Measurements from ENCODE around the gene RPS16.

The RPS16 gene

GRCh38 chr19:39410017-39410830 is 25.5 kb downstream of the RPS16 start:
- TF ChIP-seq ZBTB7A (IDR thresholded peaks at IDR 0.05; ENCODE audit: low read depth): peak; percentile 71
- TF ChIP-seq NFIC (IDR thresholded peaks at IDR 0.05): no peak

GRCh38 chr19:39409208-39410016 is 26.3 kb downstream of the RPS16 start:
- TF ChIP-seq TAF1 (IDR thresholded peaks at IDR 0.05; ENCODE audit: low read depth) (no peak; the same call in 1 of the 2 replicates), YY1 (IDR thresholded peaks at IDR 0.05; ENCODE audit: low read depth) (no peak), MAX (IDR thresholded peaks at IDR 0.05) (peak; percentile 37), NFIC (IDR thresholded peaks at IDR 0.05) (peak; percentile 61), USF1 (IDR thresholded peaks at IDR 0.05) (no peak), TEAD4 (IDR thresholded peaks at IDR 0.05) (peak; percentile 42), TCF12 (IDR thresholded peaks at IDR 0.05; ENCODE audit: low read depth) (peak; percentile 76), CEBPB (IDR thresholded peaks at IDR 0.05) (no peak), EGR1 (IDR thresholded peaks at IDR 0.05) (peak; percentile 80), ZBTB7A (IDR thresholded peaks at IDR 0.05; ENCODE audit: low read depth) (no peak), CREB1 (IDR thresholded peaks at IDR 0.05; ENCODE audit: low read depth) (peak; percentile 81), FOXM1 (IDR thresholded peaks at IDR 0.05; ENCODE audit: borderline replicate concordance, low read depth) (no peak), EP300 (IDR thresholded peaks at IDR 0.05; ENCODE audit: borderline replicate concordance) (peak; percentile 56; the same call in 1 of the 2 replicates)

GRCh38 chr19:39408392-39409207 is 27.1 kb downstream of the RPS16 start:
- no peak for TF ChIP-seq NFIC (IDR thresholded peaks at IDR 0.05)
- no peak for TF ChIP-seq EGR1 (IDR thresholded peaks at IDR 0.05)
- TF ChIP-seq TAF1 (IDR thresholded peaks at IDR 0.05; ENCODE audit: low read depth): no peak
- TF ChIP-seq RAD21 (IDR thresholded peaks at IDR 0.05; ENCODE audit: low read depth): no peak
- TF ChIP-seq YY1 (IDR thresholded peaks at IDR 0.05; ENCODE audit: low read depth): no peak
- TF ChIP-seq FOXM1 (IDR thresholded peaks at IDR 0.05; ENCODE audit: borderline replicate concordance, low read depth): no peak
- TF ChIP-seq REST (IDR thresholded peaks at IDR 0.05; ENCODE audit: low read depth): no peak

GRCh38 chr19:39407660-39408391 is 27.9 kb downstream of the RPS16 start:
- TF ChIP-seq CEBPB (IDR thresholded peaks at IDR 0.05): no peak
- peak; percentile 44; the same call in 1 of the 2 replicates for TF ChIP-seq TEAD4 (IDR thresholded peaks at IDR 0.05)
- no peak for TF ChIP-seq REST (IDR thresholded peaks at IDR 0.05; ENCODE audit: low read depth)
- peak; percentile 53; the same call in 1 of the 2 replicates for TF ChIP-seq ZBTB7A (IDR thresholded peaks at IDR 0.05; ENCODE audit: low read depth)
- TF ChIP-seq NFIC (IDR thresholded peaks at IDR 0.05): no peak
- no peak for TF ChIP-seq FOXM1 (IDR thresholded peaks at IDR 0.05; ENCODE audit: borderline replicate concordance, low read depth)
- TF ChIP-seq TCF12 (IDR thresholded peaks at IDR 0.05; ENCODE audit: low read depth): peak; percentile 69; the same call in 1 of the 2 replicates

- no peak for TF ChIP-seq NFIC (IDR thresholded peaks at IDR 0.05)
- no peak for TF ChIP-seq MAX (IDR thresholded peaks at IDR 0.05)
- no peak for TF ChIP-seq YY1 (IDR thresholded peaks at IDR 0.05; ENCODE audit: low read depth)
- no peak for TF ChIP-seq CEBPB (IDR thresholded peaks at IDR 0.05)
- TF ChIP-seq EP300 (IDR thresholded peaks at IDR 0.05; ENCODE audit: borderline replicate concordance): no peak
- no peak for TF ChIP-seq RAD21 (IDR thresholded peaks at IDR 0.05; ENCODE audit: low read depth)
- no peak for TF ChIP-seq TAF1 (IDR thresholded peaks at IDR 0.05; ENCODE audit: low read depth)
- TF ChIP-seq TEAD4 (IDR thresholded peaks at IDR 0.05): no peak
- no peak for TF ChIP-seq ZBTB7A (IDR thresholded peaks at IDR 0.05; ENCODE audit: low read depth)
Measured at GRCh38 chr19:39407410-39407659, 28.4 kb downstream of the RPS16 start.
